ENCODE measurements around the gene DAD1.
"Not testable (repeated sequence)": the region's sequence is repeated elsewhere in the genome, so short reads cannot be mapped to it uniquely, and the experiment has no call there.

The DAD1 gene

GRCh38 chr14:22626590-22626989, 37.6 kb upstream of the DAD1 start:
- TF ChIP-seq CTCF (IDR thresholded peaks at IDR 0.05; ENCODE audit: insufficient read depth, missing control alignments), result no peak
- FAIRE-seq (no peak), DNase-seq (ENCODE audit: insufficient read length, low spot score) (no peak)

DNA sequence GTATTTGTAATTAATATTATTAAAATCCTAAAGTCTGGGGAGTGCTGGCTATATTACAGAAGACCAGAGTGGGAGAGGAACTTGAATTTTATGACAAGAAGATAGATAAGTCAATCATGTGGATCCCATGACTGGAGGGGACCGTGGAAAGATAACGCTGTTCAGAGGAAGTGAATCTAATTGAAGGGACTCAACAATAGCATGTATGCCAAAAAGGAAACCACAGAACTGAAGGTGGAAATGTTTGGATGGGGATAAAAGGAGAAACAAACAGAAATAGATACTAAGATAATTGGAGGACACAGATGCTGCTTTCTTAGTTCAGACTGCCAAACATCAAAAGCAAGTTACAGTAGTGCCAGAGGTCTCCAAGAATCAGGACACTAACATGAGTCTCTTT, 34.0 kb upstream of the DAD1 start:
- no peak for TF ChIP-seq CTCF (IDR thresholded peaks at IDR 0.05; ENCODE audit: insufficient read depth, missing control alignments)
- no peak for DNase-seq (ENCODE audit: insufficient read length, low spot score)
- FAIRE-seq, result no peak

DNA sequence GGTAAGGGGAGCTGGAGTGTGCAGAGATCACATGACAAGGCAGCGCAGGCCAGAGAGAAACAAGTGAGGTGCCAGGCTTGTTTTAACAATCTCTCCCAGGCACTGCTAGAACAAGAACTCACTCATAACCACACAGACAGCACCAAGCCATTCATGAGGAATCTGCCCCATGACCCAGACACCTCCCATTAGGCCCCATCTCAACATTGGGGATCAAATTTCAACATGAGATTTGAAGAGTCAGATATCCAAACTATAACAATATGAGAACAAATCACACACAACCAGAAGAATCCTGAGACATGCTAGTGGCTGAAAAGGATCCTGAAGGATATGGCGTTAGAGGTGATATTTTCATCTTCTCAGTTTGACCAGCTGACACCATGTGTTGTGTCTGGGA, 33.2 kb upstream of the DAD1 start:
- no peak for DNase-seq (ENCODE audit: insufficient read length, low spot score)
- TF ChIP-seq CTCF (IDR thresholded peaks at IDR 0.05; ENCODE audit: insufficient read depth, missing control alignments), result no peak
- FAIRE-seq, result no peak

DNA sequence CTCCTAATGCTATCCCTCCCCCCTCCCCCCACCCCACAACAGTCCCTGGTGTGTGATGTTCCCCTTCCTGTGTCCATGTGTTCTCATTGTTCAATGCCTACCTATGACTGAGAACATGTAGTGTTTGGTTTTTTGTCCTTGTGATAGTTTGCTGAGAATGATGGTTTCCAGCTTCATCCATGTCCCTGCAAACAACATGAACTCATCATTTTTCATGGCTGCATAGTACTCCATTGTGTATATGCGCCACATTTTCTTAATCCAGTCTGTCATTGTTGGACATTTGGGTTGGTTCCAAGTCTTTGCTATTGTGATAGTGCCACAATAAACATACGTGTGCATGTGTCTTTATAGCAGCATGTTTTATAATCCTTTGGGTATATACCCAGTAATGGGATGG, 26.7 kb upstream of the DAD1 start:
- FAIRE-seq; DNase-seq (ENCODE audit: insufficient read length, low spot score): not testable (repeated sequence)

GRCh38 chr14:22614240-22614799, 25.3 kb upstream of the DAD1 start:
- FAIRE-seq (no peak), DNase-seq (ENCODE audit: insufficient read length, low spot score) (no peak)
- no peak for TF ChIP-seq CTCF (IDR thresholded peaks at IDR 0.05; ENCODE audit: insufficient read depth, missing control alignments)

DNA sequence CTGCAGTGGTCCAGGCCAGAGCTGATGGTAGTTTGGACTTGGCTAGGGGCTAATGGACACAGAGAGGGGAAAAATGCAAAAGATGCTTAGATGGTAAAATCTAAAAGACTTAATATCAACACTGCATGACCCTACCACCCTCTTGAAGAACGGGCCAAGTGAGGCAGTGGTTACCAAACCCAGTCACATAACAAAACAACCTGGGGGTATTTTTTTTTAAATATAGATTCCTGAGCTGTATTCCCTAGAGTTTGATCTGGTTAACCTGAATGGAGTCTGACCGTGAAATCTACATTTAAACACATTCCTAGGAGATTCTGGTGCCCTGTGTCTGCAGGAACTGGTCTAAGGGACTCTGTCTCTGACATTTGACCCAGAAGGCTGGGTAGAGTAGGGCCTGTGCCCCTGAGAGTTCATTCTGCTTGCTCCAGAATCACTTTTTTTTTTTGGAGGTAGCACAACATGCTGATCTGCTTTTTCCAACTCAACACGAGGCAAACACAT, 24.8 kb upstream of the DAD1 start:
- TF ChIP-seq CTCF (IDR thresholded peaks at IDR 0.05; ENCODE audit: insufficient read depth, missing control alignments), result no peak
- DNase-seq (ENCODE audit: insufficient read length, low spot score) (no peak), FAIRE-seq (no peak)

GRCh38 chr14:22613106-22613695, 24.2 kb upstream of the DAD1 start:
- DNase-seq (ENCODE audit: insufficient read length, low spot score), result no peak
- FAIRE-seq, result no peak
- TF ChIP-seq CTCF (IDR thresholded peaks at IDR 0.05; ENCODE audit: insufficient read depth, missing control alignments), result no peak
